ENCODE data around the gene MRPL44.
"Not testable (repeated sequence)": the region's sequence is repeated elsewhere in the genome, so short reads cannot be mapped to it uniquely, and the experiment has no call there.

Gene MRPL44

DNA sequence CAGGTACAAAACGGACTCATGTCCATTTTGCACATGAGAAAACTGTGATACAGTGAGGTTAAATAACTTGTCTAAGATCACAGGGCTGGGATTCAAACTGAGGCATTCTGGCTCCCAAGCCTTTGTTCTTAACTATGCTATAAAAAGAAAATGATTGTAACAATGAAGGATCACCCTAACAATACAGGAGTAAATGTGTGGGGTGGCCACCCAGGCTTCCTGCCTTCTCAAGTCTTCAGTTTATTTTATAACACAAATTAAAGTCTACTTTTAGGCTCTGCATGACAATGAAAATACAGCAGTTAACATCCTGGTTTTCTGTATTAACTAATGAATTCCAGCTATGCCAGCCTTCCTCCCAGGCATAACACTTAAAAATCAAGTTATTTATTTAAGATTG, 19.7 kb upstream of the MRPL44 start:
- no peak for DNase-seq

DNA sequence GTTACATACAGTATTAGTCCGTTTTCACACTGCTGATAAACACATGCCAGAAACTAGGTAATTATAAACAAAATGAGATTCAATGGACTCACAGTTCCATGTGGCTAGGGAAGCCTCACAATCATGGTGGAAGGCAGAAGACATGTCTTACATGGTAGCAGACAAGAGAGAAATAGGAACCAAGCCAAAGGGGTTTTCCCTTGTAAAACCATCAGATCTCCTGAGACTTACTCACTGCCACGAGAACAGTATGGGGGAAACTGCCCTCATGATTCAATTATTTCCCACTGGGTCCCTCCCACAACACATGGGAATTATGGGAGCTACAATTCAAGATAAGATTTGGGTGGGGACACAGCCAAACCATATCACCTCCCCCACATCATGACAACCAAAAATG, 17.8 kb upstream of the MRPL44 start:
- DNase-seq, result not testable (repeated sequence)

DNA sequence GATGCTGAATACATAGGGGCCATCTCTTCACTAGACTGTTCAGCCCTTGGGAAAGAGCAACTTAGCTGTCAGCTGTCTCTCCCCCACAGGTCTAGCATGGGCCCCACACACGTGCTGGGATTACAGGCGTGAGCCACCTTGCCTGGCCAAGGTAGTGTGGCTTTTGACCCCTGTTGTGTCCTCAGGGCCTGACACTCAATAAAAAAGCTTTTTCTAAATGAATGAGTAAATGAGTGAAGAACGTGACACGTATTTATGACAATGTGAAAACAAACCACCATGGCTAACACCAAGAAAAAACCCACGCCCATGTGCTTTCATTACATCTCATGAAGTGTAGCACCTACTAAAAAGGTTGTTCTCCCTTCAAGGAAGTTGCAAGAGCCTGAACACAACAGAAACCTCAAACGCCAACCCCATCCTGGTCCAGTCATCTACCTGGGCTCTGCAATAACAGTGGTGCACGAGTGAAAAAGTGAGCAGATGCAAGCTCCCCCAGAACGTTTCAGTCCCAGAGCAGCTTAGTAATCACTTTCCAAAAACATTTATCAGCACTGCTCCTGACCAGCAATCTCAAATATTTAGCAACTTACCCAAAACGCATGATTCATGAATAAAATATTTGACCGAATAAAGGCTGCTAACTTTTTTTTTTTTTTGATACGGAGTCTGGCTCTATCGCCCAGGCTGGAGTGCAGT, 15.5 kb upstream of the MRPL44 start:
- peak in 1 of 6 experiments; percentile 2 for DNase-seq

DNA sequence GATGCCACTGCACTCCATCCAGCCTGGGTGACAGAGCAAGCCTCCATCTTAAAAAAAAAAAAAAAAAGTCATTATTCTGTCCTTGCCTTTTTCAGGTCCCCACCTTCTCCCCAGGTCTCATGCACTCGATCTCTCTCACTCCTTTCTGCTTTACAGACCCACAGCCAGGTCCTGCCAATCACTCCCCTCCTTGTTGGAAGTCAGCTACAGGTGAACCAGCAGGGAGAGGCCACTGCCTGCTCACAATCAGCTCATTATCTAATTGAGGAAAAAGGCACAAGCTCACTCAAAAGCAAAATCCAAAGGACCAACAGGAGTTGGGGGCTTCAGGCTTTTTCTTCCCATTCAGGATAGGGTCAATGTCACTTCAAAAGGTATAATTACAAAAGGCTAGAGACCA, 14.1 kb upstream of the MRPL44 start:
- DNase-seq, result no peak

DNA sequence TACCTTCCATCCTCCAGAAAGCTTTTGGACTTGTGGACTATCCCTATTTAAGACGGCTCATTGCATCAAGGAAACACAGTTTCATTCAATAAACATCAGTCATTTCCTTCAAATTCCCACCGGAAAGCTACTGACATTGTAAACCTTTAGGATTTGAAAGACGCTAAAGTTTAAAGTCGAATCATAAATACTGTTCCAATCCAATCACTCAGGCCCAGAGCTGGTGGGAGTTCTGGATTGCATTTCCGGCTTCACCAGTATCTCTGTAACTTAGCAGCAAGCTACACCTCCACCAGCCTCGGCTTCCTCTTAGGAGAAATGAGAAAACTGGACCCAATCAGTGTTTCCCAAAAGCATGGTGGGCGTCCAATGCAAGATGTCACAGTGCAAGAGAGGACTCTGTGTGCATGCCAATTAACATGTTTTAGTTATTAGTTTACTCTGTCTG, 13.7 kb upstream of the MRPL44 start:
- DNase-seq, result no peak

- DNase-seq, result peak in 4 of 6 experiments; percentile 18 to 25 (median 22)
These were observed 13.0 kb upstream of the MRPL44 start for GRCh38 chr2:223944166-223944702.

DNA sequence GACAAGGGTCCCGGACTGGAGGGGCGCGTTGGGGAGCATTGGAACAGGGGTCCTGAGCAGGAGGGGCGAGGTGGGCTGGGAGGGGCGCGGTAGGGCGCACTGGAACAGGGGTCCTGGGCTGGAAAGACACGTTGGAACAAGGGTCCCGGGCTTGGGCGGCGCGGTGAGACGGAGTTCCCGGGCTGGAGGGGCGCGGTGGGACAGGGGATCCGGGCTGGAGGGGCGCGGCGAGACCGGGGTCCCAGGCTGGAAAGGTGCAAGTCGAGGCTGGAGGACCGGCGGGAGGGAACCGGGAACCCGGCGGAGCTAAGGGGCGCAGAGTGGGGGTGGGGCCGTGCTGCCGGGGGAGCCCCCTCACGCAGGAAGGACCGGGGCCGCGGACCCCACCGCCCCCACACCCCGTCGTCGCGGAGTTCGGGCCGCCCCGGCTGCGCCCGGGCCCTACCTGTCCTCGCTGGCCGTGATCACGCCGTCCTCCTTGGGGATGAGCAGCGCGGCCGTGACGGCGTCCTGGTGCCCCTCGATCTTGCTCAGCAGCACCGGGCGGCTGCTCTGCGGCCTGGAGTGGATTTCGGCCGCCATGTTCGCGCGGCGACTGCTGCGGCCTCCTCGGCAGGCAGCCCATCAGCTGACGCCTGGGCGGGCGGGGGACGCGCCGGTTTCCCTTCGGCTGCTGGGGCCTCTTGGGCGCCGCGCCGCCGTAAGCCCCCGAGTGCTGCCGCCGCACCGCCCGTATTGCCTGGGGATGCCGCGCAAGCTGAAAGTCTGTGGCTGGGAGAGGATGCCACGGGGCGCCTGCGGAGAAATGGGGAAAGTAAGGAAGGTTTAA, 12.3 kb upstream of the MRPL44 start, which contains the start of gene WDFY1:
WDFY1 (minus strand) TSS at position 633 of the 829 bp plus-strand sequence; CDS start at position 582, 51 bp downstream.
- DNase-seq, result peak; percentile 44 to 73 (median 54)

GRCh38 chr2:223945755-223946154, 11.5 kb upstream of the MRPL44 start:
- no peak for DNase-seq

GRCh38 chr2:223947711-223948205, 9.5 kb upstream of the MRPL44 start:
- no peak for DNase-seq

DNA sequence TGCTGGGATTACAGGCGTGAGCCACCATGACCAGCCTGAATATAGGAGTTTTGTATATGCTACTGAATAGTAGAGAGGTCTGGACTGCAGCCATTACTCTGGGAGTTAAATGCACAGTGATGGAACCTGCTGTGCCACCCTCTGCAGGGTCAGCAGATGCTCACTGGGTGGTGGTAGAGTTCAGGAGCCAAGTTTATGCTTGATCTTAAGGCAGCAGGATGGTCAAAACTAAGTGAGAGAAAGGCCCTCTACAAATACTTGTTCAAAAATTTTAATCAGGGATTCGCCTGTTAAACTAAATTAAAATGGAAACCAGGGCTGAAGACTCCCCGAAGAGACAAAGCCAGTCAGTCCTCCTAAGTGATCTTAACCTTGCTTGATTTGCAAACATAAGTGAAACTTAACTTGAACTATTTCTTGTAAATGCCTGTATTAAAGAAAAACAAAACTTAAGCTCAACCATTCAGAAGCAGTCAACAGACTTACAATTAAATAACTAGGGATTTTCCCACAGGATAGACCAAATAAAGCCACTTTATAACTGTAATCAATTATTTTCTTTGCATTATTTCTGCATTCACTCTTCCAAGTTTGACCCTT, 7.9 kb upstream of the MRPL44 start:
- DNase-seq, result no peak

DNA sequence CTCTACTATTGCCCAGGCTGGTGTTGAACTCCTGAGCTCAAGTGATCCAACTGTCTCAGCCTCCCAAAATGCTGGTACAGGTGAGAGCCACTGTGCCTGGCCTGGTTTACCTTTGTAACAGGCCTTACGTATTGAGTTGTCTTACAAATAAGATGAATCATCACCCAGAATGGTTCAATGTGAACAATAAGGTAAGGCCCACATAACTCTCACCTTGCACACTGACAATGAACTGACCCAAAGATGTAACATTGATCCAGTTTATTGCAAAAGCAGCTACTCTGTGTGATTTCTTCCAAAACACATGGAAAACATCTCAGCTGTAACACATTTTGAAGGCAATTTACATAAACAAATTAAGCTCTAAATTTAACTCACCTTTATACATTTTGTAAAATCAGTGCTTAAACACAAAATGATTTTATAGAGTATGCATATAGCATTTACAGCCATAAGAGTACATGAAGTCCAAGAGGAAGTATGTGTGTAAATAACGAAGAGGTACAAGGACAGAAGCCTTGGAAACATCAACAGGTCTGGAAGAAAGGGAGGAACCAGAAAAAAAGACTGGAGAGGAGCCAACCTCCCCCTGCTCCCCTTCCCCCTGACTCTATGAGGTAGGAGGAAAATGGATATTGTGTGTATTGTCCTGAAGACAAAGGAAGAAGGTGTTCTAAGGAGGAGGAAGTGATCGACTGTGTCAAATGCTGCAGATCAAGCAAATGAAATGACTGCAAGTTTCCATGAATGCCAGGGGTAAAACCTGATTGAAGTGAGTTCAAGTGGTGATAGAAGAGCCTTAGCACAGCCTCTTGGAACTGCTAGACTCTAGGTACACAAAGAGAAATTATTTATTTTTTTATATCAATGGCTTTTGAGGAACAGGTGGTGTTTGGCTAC, 6.6 kb upstream of the MRPL44 start:
- DNase-seq, result peak in 1 of 6 experiments; percentile 2

DNA sequence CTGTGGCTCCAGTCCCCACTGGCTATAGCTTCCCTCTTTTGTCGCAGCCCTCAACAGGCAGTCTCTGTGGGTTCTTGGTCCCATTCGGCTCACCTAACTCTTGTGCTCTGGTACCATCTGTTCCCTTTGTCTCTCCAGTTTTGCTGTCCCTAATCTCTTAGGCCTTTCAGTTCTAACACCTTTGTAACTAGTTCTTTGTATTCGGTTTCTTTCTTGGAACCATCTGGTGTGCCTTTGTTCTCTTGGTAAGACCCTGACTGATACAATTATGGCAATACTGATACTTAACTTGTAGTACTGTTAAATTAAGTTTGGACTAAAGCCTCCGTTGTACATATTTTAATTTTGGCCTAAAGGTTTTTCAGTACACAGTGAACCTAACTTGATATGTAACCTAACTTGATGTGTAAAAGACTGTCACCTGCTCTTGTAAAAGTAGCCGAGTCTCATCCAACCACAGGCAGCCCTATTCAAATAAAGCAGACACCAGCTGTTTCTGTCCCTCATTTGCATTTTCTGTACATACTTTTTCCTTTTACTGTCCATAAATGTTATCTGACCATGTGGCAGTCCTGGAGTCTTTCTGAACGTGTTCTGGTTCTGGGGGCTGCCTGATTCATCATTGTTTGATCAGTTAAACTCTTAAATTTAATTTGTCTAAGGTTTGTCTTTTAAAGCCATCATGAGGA, 4.8 kb upstream of the MRPL44 start:
- DNase-seq, result no peak

DNA sequence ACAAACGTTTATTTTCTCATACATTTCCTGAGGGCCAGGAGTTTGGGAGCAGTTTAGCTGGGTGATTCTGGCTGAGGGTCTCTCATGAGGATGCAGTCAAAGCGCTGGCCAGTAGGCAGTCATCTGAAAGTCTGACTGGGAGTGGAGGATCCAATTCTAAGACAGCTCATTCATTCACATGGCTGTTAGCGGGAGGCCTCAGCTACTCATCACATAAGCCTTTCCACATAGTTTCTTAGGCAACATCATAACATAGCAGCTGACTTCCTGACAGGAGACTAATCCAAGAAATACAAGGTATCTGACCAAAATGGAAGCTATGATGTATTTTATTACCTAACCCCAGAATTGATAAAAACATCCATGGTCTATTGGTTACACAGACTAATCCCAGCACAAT, 2.9 kb upstream of the MRPL44 start:
- no peak for DNase-seq

- no peak for DNase-seq
These were observed 963 bp upstream of the MRPL44 start for GRCh38 chr2:223956300-223956699.

- peak in 3 of 6 experiments; percentile 4 to 13 (median 12) for DNase-seq
These were observed 2.4 kb downstream of the MRPL44 start for GRCh38 chr2:223959688-223960087.

DNA sequence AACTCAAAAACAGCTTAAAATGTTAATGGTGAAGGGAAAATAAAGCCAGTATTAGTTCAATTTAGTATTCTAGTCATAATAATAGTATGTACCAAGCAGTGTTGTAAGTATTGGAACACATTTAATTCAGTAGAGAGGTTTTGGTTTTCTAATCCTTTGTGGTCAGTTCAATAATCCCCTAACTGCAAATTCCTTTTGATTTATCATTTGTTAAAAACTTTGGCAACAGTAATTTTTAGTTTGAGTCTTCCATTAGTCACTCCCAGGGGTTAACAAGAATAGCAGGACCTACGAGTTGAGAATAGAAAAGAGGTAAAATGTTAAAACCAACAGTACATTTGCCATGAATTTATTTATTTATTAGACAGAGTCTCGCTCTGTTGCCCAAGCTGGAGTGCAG, 10.7 kb downstream of the MRPL44 start:
- no peak for DNase-seq

GRCh38 chr2:223969315-223969714, 12.1 kb downstream of the MRPL44 start:
- DNase-seq, result no peak

GRCh38 chr2:223969856-223970255, 12.6 kb downstream of the MRPL44 start:
- no peak for DNase-seq

GRCh38 chr2:223970343-223971128, 13.3 kb downstream of the MRPL44 start:
- peak in 5 of 6 experiments; percentile 13 to 73 (median 28) for DNase-seq

GRCh38 chr2:223971731-223972130, 14.5 kb downstream of the MRPL44 start:
- DNase-seq, result no peak
